ENCODE measurements around the gene AK6. TPM values are rescaled to one million over a fixed set of nuclear protein-coding genes. Genes with fewer than 3 reads are reported as not detected.

AK6 gene
- total RNA-seq, 2 donors from 2014 or later, result 32.6 to 54.2 TPM

- no peak overlapping the region for H3K27ac ChIP-seq (ENCODE audit: low read depth, low read length)
- peak overlapping the region; percentile 99 for H3K4me3 ChIP-seq (ENCODE audit: low read length)
- Mint-ChIP-seq H3K4me3 (peak overlapping the region; percentile 87), H3K9me3 (no peaks in the 10 kb centered on the region), H3K27ac (peak overlapping the region; percentile 76), H3K27me3 (ENCODE audit: insufficient read depth) (no peaks in the 10 kb centered on the region), H3K36me3 (ENCODE audit: low read depth) (peaks cover 30% of the 10 kb centered on the region), H3K4me1 (peaks cover 16% of the 10 kb centered on the region)
- 83 to 94% methylated on average over 2 to 11 of the region's 11 CpGs for WGBS, 2 experiments (ENCODE audit: insufficient coverage in 1 of 2, insufficient read length in 1 of 2)
- H3K36me3 ChIP-seq (ENCODE audit: control insufficient read depth, insufficient read depth, low read length), result peaks cover 28% of the 10 kb centered on the region
- H3K4me1 ChIP-seq (ENCODE audit: control insufficient read depth, insufficient read depth, low read length), result no peaks in the 10 kb centered on the region
- H3K9me3 ChIP-seq (ENCODE audit: control insufficient read depth, low read length), result no peaks in the 10 kb centered on the region
- DNase-seq, result no peak
- no peaks in the 10 kb centered on the region for H3K27me3 ChIP-seq (ENCODE audit: control insufficient read depth, insufficient read depth, low read length, poor library complexity, severe bottlenecking)
- peak overlapping the region; percentile 96 for H3K9ac ChIP-seq (ENCODE audit: extremely low read depth, low read length, poor library complexity, severe bottlenecking)
- TF ChIP-seq, protein P1, sequence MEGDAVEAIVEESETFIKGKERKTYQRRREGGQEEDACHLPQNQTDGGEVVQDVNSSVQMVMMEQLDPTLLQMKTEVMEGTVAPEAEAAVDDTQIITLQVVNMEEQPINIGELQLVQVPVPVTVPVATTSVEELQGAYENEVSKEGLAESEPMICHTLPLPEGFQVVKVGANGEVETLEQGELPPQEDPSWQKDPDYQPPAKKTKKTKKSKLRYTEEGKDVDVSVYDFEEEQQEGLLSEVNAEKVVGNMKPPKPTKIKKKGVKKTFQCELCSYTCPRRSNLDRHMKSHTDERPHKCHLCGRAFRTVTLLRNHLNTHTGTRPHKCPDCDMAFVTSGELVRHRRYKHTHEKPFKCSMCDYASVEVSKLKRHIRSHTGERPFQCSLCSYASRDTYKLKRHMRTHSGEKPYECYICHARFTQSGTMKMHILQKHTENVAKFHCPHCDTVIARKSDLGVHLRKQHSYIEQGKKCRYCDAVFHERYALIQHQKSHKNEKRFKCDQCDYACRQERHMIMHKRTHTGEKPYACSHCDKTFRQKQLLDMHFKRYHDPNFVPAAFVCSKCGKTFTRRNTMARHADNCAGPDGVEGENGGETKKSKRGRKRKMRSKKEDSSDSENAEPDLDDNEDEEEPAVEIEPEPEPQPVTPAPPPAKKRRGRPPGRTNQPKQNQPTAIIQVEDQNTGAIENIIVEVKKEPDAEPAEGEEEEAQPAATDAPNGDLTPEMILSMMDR (conservative IDR thresholded peaks at IDR 0.05), result peak; percentile 23
Observed at GRCh38 chr5:69367697-69368279, 1.5 kb downstream of the AK6 start.

DNA sequence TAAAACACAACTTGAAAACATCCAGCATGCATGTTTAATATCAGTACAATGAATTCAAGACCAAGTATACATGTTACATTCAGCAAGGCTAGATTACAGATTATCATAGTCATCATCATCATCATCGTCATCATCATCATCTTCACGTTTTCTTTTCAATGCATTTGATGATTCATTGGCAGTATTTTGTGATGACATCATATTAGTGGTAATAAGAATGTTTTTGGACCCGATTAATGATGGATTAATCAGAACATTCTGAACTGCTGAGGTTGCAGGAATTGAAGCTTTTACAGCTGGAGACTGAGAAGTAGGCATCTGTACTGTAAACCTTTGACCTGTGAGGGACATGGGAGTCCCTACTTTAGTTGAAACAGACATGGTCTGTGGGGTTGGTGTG, 4.5 kb downstream of the AK6 start:
- Histone ChIP-seq H3K4me3 (ENCODE audit: low read length) (no peak overlapping the region), H3K36me3 (ENCODE audit: control insufficient read depth, insufficient read depth, low read length) (peaks cover 41% of the 10 kb centered on the region), H3K4me1 (ENCODE audit: control insufficient read depth, insufficient read depth, low read length) (no peaks in the 10 kb centered on the region), H3K27ac (ENCODE audit: low read depth, low read length) (no peak overlapping the region), H3K9me3 (ENCODE audit: control insufficient read depth, low read length) (no peaks in the 10 kb centered on the region), H3K9ac (ENCODE audit: extremely low read depth, low read length, poor library complexity, severe bottlenecking) (no peak overlapping the region), H3K27me3 (ENCODE audit: control insufficient read depth, insufficient read depth, low read length, poor library complexity, severe bottlenecking) (no peaks in the 10 kb centered on the region)
- no peaks in the 10 kb centered on the region for H3K9me3 Mint-ChIP-seq
- no peak overlapping the region for H3K4me3 Mint-ChIP-seq
- H3K27me3 Mint-ChIP-seq (ENCODE audit: insufficient read depth), result no peaks in the 10 kb centered on the region
- peaks cover 9% of the 10 kb centered on the region for H3K4me1 Mint-ChIP-seq
- 85 to 97% methylated on average over 1 to 3 of the region's 3 CpGs for WGBS, 2 experiments (ENCODE audit: insufficient coverage in 1 of 2, insufficient read length in 1 of 2)
- no peak for DNase-seq
- TF ChIP-seq, protein P1 (conservative IDR thresholded peaks at IDR 0.05), result no peak
- H3K27ac Mint-ChIP-seq, result no peak overlapping the region
- H3K36me3 Mint-ChIP-seq (ENCODE audit: low read depth), result peaks cover 35% of the 10 kb centered on the region

- Histone ChIP-seq H3K4me3 (ENCODE audit: low read length) (no peak overlapping the region), H3K27me3 (ENCODE audit: control insufficient read depth, insufficient read depth, low read length, poor library complexity, severe bottlenecking) (no peaks in the 10 kb centered on the region), H3K9ac (ENCODE audit: extremely low read depth, low read length, poor library complexity, severe bottlenecking) (no peak overlapping the region), H3K27ac (ENCODE audit: low read depth, low read length) (no peak overlapping the region), H3K36me3 (ENCODE audit: control insufficient read depth, insufficient read depth, low read length) (peaks cover 46% of the 10 kb centered on the region), H3K4me1 (ENCODE audit: control insufficient read depth, insufficient read depth, low read length) (no peaks in the 10 kb centered on the region), H3K9me3 (ENCODE audit: control insufficient read depth, low read length) (no peaks in the 10 kb centered on the region)
- TF ChIP-seq, protein P1 (conservative IDR thresholded peaks at IDR 0.05), result peak; percentile 74
- Mint-ChIP-seq H3K4me3 (no peak overlapping the region), H3K9me3 (no peaks in the 10 kb centered on the region), H3K36me3 (ENCODE audit: low read depth) (peaks cover 35% of the 10 kb centered on the region), H3K27ac (no peak overlapping the region), H3K4me1 (peaks cover 9% of the 10 kb centered on the region), H3K27me3 (ENCODE audit: insufficient read depth) (no peaks in the 10 kb centered on the region)
- no peak for DNase-seq
- 90 to 96% methylated on average over 2 to 3 of the region's 3 CpGs for whole genome bisulfite sequencing, 2 experiments (ENCODE audit: insufficient coverage in 1 of 2, insufficient read length in 1 of 2)
Observed at GRCh38 chr5:69364414-69364813, 4.9 kb downstream of the AK6 start.
